KMS-11 (cell line): Measurements from ENCODE around the gene ZBTB25.

ENCODE experiments used
- H2AFZ ChIP-seq: fragments of 200-600 bp; sonication (generic); 2 replicates; pipeline ENCODE4 v1.6.1; 2016; ENCODE audit warnings: antibody characterized with exemption, mixed run types, low read depth
- H3K27ac ChIP-seq: fragments of 200-600 bp; sonication (generic); 2 replicates; pipeline ENCODE4 v1.6.1; 2016; ENCODE audit warnings: mild to moderate bottlenecking, mixed run types
- H3K27me3 ChIP-seq: fragments of 200-600 bp; sonication (generic); 2 replicates; pipeline ENCODE4 v1.6.1; 2017; ENCODE audit warnings: mild to moderate bottlenecking, low read depth, mixed run types, moderate library complexity; ENCODE audit not compliant: insufficient read depth
- H3K36me3 ChIP-seq: fragments of 200-600 bp; sonication (generic); 2 replicates; pipeline ENCODE4 v1.6.1; 2017; ENCODE audit warnings: mild to moderate bottlenecking, mixed run types; ENCODE audit not compliant: insufficient read depth
- H3K4me1 ChIP-seq: fragments of 200-600 bp; sonication (generic); 2 replicates; pipeline ENCODE4 v1.6.1; 2016; ENCODE audit warnings: mild to moderate bottlenecking, low read depth, mixed run types; ENCODE audit not compliant: poor library complexity, severe bottlenecking
- H3K4me2 ChIP-seq: fragments of 200-600 bp; sonication (generic); 2 replicates; pipeline ENCODE4 v1.7.0; 2016; ENCODE audit warnings: mild to moderate bottlenecking, mixed run types
- H3K4me3 ChIP-seq: fragments of 200-600 bp; sonication (generic); IDR thresholded peaks from 2 replicates; pipeline ENCODE4 v1.6.1; 2017; ENCODE audit warnings: low read depth, low read length, mixed read lengths; ENCODE audit not compliant: insufficient read depth
- H3K79me2 ChIP-seq: fragments of 200-600 bp; sonication (generic); 2 replicates; pipeline ENCODE4 v1.6.1; 2016; ENCODE audit warnings: low read depth, mixed run types; ENCODE audit not compliant: insufficient read depth
- H3K9ac ChIP-seq: fragments of 200-600 bp; sonication (generic); 2 replicates; pipeline ENCODE4 v1.6.1; 2016; ENCODE audit warnings: mild to moderate bottlenecking, mixed run types
- H4K20me1 ChIP-seq: fragments of 200-600 bp; sonication (generic); 2 replicates; pipeline ENCODE4 v1.6.1; 2016; ENCODE audit warnings: mild to moderate bottlenecking, mixed run types; ENCODE audit not compliant: insufficient read depth
- CTCF ChIP-seq: fragments of 200-600 bp; sonication (generic); conservative IDR thresholded peaks from 2 replicates; pipeline ENCODE4 v1.6.1; 2017; ENCODE audit warnings: low read depth, mild to moderate bottlenecking, antibody characterized with exemption, low read length, moderate library complexity, mixed read lengths

Gene ZBTB25

DNA sequence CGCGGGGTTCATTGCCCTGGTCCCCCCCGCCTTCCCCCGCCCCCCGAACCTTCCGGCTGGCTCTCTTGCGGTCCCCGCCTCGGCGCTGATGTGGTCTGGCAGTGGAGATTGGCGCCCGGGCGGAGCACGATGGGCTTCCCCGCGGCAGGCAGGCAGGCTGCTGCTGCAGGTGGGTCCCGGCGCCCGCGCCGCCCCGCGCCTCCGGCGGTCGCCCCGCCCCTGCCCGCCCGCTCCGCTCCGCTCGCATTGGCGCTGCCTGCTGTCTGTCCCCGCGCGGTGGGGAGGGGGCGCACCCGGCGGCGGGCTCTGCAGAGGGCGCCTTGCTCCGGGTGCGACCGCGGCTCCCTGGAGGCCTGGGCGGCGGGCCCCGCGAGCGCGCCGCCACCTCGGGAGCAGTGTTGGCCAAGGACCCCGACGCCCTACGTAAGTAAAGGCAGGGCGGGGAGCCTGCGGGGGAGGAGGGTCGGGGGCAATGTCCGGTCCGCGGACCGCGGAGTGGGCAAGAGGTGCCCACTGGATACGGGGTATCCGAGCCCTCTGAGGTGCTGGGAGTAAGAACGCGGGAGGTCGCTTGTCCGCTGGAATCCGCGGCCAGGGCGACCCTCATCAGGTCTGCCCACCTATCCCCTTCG lies 38.3 kb downstream of the ZBTB25 start, which contains the start of gene AKAP5:
Gene AKAP5 (plus strand): TSS at position 309 of the 632 bp plus-strand sequence. CDS start 2,896 bp downstream, outside the sequence.
- H3K79me2 ChIP-seq = no peaks in the 10 kb centered on the region
- no peak for TF ChIP-seq CTCF
- H3K4me3 ChIP-seq = no peak within 1 kb of the TSS
- peaks cover 6% of the 10 kb centered on the region for H3K4me1 ChIP-seq
- peak within 1 kb of the TSS; percentile 44 for H2AFZ ChIP-seq
- H3K9ac ChIP-seq = peak within 1 kb of the TSS; percentile 42; the same call in 1 of the 2 replicates
- no peaks in the 10 kb centered on the region for H3K36me3 ChIP-seq
- H3K27ac ChIP-seq = no peak within 1 kb of the TSS
- no peaks in the 10 kb centered on the region for H4K20me1 ChIP-seq
- H3K4me2 ChIP-seq = peak within 1 kb of the TSS; percentile 51; the same call in 1 of the 2 replicates
- H3K27me3 ChIP-seq = no peaks in the 10 kb centered on the region

DNA sequence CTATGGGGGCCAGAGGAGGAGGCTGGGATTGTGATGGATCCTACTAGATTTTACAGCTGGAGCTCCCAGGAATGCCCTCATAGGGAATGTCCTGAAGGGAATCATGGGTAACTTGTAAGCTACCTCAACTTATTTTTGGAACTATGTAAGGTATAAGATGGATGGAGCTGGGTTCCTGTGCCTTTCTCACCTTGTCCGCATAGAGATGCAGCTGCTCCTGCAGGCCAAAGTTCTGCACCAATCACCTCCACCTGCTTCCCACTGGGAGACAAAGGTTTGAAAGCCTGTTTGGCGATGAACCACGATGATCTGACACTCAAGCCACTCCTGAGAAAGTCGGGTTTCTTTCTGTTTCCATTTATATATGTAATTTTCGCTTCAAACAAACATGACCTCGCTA lies 39.0 kb downstream of the ZBTB25 start:
- Histone ChIP-seq H3K4me3 (no peak overlapping the region), H3K27me3 (no peaks in the 10 kb centered on the region), H3K4me2 (peak overlapping the region; percentile 51; the same call in 1 of the 2 replicates), H2AFZ (peak overlapping the region; percentile 44), H3K36me3 (no peaks in the 10 kb centered on the region), H4K20me1 (no peaks in the 10 kb centered on the region), H3K27ac (no peak overlapping the region), H3K79me2 (no peaks in the 10 kb centered on the region), H3K4me1 (peaks cover 6% of the 10 kb centered on the region), H3K9ac (peak overlapping the region; percentile 42; the same call in 1 of the 2 replicates)
- no peak for TF ChIP-seq CTCF

GRCh38 chr14:64463873-64464272 lies 39.8 kb downstream of the ZBTB25 start:
- Histone ChIP-seq H3K36me3 (no peaks in the 10 kb centered on the region), H3K27ac (no peak overlapping the region), H4K20me1 (no peaks in the 10 kb centered on the region)

GRCh38 chr14:64463195-64463594 lies 40.4 kb downstream of the ZBTB25 start:
- Histone ChIP-seq H2AFZ (no peak overlapping the region), H3K27ac (no peak overlapping the region)

More at GRCh38 chr14:64463873-64464272, 39.8 kb downstream of the ZBTB25 start:
- Histone ChIP-seq H3K79me2 (no peaks in the 10 kb centered on the region), H2AFZ (no peak overlapping the region), H3K4me2 (no peak overlapping the region), H3K4me3 (no peak overlapping the region), H3K27me3 (no peaks in the 10 kb centered on the region), H3K9ac (no peak overlapping the region), H3K4me1 (peaks cover 6% of the 10 kb centered on the region)
- no peak for TF ChIP-seq CTCF

More at GRCh38 chr14:64463195-64463594, 40.4 kb downstream of the ZBTB25 start:
- Histone ChIP-seq H3K79me2 (no peaks in the 10 kb centered on the region), H3K27me3 (no peaks in the 10 kb centered on the region), H3K4me1 (peaks cover 6% of the 10 kb centered on the region), H3K4me3 (no peak overlapping the region), H3K4me2 (no peak overlapping the region), H3K9ac (no peak overlapping the region), H4K20me1 (no peaks in the 10 kb centered on the region), H3K36me3 (no peaks in the 10 kb centered on the region)
- TF ChIP-seq CTCF = no peak
